Measurements from ENCODE around the gene PRAMEF18.
"Not testable (repeated sequence)": the region's sequence is repeated elsewhere in the genome, so short reads cannot be mapped to it uniquely, and the experiment has no call there.

DNA sequence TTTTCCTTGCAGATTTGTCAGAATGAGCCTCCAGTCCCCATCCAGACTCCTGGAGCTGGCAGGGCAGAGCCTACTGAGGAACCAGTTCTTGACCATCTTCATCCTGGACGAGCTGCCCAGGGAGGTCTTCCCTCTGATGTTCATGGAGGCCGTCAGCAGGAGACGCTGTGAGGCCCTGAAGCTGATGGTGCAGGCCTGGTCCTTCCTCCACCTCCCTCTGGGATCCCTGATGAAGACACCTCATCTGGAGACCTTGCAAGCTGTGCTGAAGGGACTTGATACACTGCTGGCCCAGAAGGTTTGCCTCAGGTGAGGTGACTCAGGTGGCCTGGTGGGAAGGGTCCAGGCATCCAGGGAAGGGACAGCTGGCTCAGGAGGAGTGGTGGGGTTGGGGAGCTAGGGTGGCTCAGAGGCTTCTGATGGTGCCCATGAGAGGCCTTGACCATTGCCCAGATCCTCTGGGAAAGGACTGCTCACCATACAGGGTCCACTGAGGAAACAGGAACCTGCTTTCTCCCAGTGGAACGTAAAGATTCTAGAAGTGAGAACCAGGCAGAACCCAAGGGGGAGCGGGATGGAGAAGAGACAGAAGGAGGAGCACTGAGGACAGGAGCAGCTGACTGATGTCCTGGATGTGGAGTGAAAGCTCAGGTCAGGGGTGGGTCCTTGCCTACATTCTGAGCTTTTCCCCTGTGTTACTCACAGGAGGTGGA lies 20.0 kb upstream of the PRAMEF18 start:
- TF ChIP-seq, protein P1, sequence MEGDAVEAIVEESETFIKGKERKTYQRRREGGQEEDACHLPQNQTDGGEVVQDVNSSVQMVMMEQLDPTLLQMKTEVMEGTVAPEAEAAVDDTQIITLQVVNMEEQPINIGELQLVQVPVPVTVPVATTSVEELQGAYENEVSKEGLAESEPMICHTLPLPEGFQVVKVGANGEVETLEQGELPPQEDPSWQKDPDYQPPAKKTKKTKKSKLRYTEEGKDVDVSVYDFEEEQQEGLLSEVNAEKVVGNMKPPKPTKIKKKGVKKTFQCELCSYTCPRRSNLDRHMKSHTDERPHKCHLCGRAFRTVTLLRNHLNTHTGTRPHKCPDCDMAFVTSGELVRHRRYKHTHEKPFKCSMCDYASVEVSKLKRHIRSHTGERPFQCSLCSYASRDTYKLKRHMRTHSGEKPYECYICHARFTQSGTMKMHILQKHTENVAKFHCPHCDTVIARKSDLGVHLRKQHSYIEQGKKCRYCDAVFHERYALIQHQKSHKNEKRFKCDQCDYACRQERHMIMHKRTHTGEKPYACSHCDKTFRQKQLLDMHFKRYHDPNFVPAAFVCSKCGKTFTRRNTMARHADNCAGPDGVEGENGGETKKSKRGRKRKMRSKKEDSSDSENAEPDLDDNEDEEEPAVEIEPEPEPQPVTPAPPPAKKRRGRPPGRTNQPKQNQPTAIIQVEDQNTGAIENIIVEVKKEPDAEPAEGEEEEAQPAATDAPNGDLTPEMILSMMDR (conservative IDR thresholded peaks at IDR 0.05 in 1 of 2, IDR thresholded peaks at IDR 0.05 in 1 of 2; ENCODE audit: low read depth in 1 of 2, low read length in 2 of 2): not testable (repeated sequence)
- TF ChIP-seq EZH2 (IDR thresholded peaks at IDR 0.05; ENCODE audit: low read length, missing control alignments): not testable (repeated sequence)
